HG03064 (cell line): ENCODE data around the gene HOXD1.

ENCODE experiments used
- ATAC-seq: cut with Tn5 transposase; IDR thresholded peaks from one replicate; pipeline ENCODE4 v1.9.1; 2021; ENCODE audit warnings: low read depth; ENCODE audit not compliant: unreplicated experiment

The HOXD1 gene

DNA sequence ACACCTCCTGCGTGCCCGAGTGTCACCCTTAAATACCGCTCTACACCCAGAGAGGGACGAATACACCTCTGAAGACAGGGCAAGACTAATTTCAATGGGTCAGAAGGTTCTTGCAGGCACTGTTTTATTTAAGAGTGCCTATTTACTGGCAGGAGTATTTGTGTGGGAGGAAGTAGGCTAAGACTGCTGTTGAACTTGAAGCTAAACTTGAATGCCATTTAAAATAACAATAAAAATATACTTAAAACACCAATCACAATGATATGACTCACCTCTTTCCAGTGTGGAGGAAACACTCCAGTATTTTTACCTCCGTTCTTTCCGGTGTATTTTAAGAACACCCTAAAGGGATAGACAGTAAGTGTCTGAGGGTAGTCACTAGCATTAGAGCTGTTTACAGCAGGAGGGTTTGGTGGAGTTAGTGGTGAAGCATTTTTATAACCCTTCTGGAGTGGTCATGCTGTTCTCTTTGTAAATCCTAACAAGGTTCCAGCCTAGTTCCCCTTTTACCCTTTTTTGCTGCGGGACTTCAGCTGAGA is 9.6 kb upstream of the HOXD1 start:
- ATAC-seq: no peak

DNA sequence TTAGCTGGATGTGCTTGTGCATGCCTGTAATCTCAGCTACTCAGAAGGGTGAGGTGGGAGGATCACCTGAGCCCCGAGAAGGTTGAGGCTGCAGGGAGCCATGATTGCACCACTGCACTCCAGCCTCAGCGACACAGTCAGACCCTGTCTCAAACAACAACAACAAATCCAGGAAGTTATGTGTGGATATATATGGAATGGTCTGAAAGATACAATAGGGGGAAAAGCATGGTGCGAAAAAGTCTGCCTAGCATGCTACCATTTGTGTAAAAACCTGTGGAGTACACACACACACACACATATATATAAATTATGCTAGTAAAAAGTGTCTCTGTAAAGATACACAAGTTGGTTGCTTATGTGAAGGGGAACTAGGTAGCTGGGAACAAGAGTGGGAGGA is 6.9 kb upstream of the HOXD1 start:
- ATAC-seq: no peak

DNA sequence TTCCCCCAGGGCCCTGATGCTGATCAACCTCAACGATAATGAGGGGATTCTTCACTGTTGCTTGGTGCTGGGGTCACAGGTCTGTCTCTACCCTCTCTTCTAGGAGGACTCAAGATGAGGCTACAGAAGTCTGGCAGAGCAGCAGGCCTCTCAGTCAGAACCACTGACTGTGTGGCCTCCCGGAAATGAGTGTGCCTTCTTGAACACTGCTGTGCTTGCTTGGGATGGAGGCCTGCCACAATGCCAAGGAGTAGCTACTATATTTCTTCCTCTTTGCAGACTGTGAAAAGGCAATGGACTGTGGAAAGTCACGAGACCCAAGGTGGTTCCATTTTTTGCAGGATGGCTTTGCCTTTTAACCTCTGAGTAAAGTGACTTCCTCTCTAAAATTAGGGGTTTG is 5.8 kb upstream of the HOXD1 start:
- ATAC-seq: no peak

DNA sequence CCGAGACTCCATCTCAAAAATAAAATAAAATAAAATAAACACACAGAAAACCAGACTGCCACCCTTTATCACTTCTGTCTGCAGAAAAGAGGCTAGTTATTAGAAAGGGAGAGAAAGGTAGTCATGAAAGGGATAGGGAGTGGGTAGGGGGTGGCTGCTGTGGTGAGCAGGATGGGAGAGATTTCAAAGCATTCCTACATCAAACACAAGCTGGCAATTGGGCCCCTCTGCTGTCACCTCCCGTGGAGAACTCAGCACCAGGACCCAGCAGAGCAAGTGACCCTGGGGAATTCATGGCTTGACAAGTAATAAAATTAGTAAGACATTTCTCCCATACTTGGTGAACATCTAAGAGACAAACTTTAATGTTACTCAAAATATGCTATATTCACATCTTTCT is 3.7 kb upstream of the HOXD1 start:
- no peak for ATAC-seq

DNA sequence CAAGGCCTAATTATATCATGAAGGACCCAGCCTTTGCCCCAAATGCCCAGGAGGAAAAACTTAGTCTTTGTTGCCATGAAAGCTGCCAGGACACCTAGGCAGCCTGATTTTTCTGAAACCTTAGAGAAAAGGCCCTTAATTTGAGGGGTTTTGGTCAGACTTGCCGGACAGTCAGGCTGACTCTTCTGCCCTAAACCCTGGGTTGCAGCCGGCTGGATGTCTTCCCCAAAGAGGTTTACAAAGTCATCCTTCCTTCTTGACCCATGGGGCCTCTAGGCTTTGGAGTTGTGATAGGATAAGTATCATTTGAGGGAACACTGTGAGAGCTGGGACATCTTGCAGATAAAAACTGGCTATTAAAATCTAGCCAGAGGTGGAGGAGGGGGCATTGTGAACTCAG is 2.4 kb upstream of the HOXD1 start:
- no peak for ATAC-seq

DNA sequence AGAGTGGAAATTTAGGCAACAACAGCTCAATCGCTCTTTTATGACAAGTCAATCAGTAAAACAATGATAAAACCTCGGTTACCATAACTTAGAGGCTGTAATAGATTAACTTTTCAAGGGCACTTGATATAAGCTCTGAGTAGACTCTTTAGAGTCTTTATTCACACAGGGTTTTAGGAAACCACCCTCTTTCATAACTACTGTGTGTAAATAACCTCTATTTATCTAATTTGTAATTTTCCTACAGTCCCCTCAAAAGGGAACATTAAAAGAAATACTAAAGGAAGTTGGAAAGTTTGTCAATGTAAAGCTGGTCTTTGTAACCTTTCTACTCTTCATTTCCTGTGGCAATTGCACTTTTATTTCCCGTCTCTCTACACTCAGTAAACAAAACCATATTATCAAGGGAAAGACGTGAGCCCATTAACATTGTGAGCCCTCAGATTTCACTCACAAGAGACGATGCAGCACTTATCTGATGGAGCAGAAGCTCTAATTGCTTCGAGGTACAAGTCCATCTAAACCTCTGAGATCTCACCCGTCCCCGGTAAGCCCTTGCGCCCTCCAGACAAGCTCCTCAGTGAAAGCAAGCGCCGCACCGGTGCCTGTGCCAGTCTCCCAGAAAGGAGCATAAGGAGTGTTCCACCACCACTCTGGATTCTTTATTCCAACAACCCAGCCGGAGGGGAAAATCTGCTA is 1.1 kb upstream of the HOXD1 start:
- ATAC-seq: no peak

DNA sequence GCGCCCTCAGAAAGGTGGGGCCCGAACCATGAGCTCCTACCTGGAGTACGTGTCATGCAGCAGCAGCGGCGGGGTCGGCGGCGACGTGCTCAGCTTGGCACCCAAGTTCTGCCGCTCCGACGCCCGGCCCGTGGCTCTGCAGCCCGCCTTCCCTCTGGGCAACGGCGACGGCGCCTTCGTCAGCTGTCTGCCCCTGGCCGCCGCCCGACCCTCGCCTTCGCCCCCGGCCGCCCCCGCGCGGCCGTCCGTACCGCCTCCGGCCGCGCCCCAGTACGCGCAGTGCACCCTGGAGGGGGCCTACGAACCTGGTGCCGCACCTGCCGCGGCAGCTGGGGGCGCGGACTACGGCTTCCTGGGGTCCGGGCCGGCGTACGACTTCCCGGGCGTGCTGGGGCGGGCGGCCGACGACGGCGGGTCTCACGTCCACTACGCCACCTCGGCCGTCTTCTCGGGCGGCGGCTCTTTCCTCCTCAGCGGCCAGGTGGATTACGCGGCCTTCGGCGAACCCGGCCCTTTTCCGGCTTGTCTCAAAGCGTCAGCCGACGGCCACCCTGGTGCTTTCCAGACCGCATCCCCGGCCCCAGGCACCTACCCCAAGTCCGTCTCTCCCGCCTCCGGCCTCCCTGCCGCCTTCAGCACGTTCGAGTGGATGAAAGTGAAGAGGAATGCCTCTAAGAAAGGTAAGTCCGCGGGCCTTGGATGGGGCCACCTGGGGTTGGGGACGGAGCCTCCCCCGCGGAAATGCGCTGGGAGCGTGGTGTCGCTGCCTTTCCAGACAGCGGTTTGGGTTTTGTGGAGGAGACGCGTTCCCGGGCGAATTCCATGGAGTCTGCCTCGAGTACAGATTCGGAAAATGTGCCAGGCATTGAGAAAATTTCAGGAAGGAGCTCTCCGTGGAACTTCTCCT is 559 bp downstream of the HOXD1 start:
- no peak for ATAC-seq

DNA sequence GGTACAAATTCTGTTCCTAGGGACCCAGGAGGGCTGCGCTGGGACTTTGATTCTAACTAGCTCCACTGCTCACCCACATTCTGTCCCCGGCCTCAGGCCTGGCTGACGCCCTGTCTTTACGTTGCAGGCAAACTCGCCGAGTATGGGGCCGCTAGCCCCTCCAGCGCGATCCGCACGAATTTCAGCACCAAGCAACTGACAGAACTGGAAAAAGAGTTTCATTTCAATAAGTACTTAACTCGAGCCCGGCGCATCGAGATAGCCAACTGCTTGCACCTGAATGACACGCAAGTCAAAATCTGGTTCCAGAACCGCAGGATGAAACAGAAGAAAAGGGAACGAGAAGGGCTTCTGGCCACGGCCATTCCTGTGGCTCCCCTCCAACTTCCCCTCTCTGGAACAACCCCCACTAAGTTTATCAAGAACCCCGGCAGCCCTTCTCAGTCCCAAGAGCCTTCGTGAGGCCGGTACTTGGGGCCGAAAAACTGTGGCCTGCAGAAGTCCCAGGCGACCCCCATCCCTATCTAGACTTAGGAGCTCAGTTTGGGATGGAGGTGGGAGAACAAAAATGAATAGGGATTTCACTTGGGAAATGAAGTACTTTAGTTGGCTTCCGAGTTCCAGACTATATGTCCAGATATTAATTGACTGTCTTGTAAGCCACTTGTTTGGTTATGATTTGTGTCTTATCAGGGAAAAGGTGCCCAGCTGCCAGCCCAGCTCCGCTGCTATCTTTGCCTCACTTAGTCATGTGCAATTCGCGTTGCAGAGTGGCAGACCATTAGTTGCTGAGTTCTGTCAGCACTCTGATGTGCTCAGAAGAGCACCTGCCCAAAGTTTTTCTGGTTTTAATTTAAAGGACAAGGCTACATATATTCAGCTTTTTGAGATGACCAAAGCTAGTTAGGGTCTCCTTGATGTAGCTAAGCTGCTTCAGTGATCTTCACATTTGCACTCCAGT is 1.5 kb downstream of the HOXD1 start:
- ATAC-seq: no peak

DNA sequence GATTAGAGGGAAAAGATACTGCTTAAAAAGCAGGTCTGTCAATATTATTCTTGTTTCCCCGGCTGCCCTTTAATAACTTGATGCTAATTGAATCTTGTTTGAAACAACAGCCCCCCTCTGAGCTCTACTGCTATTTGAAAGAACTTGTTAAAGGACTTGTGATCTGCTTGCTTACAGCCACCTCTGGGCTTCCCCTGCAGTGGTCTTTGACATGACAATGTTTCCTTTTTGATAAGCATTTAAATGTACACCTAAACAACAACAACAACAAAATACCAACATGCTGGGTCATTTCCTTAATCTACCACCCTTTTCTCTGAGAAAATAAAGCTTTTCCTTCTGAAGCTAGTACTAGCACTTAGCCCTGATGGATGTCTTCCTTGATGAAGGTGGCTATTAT is 3.9 kb downstream of the HOXD1 start:
- ATAC-seq: no peak

DNA sequence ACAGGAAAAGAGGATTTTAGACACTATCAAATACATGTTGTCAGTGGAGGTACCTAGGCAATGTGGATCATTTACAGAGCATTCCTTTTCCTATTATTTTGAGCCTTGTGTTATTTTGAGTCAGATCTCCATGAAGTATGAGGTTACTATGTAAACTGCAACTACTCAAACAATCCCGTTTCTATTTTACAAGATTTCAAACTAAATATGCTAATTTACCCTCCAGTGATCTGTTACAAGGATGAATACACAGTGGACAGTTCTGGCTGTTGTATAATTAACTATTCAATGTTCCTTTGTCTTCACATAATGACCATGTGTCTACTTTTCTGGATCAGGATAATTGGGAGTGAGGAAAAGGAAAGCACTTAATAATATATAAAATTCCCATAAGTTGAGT is 4.6 kb downstream of the HOXD1 start:
- ATAC-seq: no peak

DNA sequence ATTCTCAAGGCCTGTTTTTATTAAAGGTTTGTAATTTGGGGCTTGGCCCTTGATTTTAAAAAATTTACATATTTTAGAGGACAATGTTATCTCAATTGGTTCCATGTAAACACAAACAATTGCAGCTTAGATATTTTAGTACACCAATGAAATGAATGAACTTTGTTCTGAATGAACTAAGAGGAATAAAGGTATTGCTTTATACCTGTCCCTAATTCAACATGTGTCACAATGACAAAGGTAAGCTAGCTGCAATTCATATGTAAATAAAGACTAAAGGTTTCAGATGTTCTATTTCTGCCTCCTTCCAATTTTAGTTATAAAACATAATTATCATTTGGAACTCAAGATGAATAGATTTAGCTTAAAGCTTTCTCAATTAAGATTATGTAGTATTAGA is 11.4 kb downstream of the HOXD1 start:
- ATAC-seq: no peak

DNA sequence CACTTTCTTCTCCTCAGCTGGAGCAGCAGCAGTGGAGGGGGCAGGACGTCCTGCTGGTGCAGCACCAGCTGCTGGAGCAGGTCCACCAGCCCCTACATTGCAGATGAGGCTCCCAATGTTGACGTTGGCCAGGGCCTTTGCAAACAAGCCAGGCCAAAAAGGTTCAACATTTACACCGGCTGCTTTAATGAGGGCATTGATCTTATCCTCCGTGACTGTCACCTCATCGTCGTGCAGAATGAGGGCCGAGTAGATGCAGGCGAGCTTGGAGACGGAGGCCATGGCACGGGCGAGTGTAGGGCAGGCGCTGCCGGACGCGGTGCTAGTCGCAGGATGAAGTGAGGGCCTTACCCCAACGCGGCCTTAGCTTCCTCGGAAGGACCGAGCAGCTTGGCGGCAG is 12.5 kb downstream of the HOXD1 start:
- ATAC-seq: no peak

DNA sequence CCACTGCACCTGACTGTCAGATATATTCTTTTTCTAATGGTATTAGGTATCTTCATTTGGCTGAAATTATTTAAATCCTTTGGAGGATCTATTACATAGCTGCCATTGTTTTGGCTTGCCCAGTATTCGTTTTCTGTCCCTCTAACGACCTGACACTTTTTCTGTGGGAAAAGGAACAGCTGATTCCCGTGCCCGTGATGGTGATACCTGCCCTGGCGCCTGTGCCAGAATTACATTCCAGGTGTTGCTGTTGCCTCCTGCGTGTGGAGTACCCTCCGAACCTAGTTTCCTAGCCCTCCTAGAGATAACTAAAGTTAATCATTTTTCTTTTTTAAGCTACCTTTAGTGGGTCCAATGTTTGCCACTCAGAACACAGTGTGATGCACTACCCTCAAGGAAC is 14.0 kb downstream of the HOXD1 start:
- no peak for ATAC-seq

DNA sequence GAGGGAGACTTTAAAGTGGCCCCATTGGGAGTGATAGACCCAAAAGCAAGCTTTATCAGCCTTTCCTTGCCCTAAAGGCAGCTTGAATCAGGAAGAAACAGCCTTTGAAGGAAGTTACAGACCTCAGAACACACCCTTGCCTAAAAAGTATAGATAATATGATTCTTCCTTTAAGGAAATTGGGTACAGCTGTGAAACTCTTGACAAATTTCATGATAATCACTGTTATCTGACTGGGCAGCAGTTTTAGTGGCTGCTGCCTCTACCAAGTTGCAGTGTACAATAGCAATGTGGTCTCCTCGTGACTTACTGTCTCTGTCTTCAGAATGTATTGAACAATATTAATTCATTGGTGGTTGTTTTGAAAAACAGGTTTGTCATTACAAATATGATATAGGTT is 16.7 kb downstream of the HOXD1 start:
- no peak for ATAC-seq

DNA sequence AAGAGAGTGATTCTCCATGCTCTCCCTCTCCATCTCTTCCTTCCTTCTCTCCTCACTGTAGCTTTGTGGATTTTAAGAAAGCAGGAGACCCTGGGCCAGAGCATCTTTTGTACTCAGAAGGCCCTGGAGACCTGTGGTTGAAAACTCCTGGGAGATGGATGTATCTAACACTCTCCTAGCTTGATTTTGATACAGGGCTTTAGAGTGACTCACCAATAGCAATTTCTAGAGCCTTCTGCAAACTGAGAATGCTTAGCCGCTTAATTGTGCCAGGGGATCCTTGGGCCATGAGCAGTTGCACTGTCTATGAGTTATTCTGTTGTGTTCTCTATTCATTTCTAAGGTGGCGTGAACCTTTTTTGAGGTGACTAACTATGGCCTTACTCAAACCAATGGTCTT is 17.7 kb downstream of the HOXD1 start:
- no peak for ATAC-seq

DNA sequence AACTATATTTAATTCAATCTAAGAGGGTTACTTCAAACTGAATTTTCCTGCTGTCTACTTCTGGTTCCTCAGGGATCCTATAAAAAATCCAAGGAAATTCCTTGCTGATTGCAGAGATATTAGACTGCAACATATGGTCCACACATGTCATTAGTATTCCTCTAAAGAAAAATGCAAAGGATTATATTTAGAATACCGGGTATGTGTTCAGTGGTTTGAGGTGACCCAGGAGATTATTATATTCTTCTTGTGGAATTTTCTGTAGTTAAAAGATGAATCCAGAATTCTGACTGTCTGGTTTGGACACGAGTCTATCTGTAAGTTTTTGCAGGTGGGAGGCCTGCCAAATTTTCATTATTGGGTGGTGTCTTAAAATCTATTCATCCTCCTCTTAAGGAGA is 18.2 kb downstream of the HOXD1 start:
- no peak for ATAC-seq

DNA sequence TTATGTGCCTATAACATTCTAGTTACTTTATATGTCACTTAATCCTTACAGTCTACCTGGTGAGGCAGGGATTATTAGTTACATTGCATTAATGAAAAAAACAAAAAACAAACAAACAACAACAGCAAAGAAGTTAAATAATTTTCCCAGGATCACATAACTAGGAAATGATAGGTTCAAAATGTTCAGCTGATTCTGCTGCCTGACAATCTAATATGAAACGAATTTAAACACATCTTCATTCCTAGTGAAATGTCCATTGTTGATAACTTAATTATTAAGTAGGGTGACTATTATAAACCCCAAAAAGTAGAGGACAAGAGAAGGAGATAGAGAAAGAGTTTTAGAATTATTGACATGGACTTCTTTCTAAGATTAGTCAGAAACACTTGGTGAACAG is 22.6 kb downstream of the HOXD1 start:
- ATAC-seq: no peak

DNA sequence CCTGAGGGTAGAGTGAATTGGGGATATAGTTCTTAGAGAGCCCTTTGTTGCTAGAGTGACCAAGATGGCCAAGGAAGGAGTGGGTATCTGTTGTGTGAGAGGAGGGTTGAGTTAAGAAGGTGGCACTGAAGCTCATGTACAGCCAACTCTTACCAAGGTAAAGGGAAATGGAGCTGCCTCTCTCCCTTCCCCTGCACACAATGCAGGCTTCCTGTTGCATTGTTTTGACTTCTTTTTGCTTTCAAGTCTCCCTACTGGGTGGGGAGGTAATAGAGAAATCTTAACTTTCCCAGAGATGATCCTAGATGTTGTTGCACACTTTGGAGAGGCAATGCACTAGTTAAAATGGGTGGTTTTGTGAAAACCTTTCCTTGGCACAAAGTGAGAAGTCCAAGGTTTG is 23.8 kb downstream of the HOXD1 start:
- no peak for ATAC-seq

DNA sequence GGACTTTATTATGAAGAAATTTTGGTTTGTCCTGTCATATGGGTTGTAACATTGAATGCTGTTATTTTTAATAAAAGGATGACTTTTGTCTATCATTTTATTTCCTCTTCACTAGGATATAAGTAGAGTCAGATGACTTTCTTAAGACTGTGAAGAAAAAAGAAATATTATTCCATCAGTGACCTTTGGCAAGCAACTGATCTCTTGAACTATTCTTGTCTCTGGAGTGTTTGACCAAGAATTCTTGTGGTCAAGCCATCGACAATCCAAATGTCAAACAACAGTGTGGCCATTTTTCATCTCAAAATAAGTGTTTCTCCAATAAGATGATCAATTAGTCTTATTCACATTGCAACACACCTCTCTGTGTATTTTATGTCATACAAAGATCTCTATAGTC is 24.9 kb downstream of the HOXD1 start:
- ATAC-seq: no peak

DNA sequence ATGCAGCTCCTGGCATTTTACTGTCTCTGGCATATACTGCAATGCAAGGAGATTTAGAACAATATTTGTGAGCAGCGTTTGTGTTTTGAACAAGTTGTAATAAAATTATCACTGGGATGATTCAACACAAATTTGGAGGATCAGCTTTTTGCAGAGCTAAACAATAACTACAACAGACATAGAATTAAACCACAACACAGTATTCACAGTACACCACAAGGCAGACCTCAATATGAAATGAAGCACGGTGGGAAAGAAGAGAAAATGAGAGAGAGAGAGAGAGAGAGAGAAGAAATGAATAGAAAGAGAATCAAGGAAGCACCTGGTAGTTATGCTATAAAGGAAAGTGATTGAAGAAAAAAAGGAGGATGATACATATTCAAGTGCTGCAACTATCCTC is 39.4 kb downstream of the HOXD1 start:
- no peak for ATAC-seq

DNA sequence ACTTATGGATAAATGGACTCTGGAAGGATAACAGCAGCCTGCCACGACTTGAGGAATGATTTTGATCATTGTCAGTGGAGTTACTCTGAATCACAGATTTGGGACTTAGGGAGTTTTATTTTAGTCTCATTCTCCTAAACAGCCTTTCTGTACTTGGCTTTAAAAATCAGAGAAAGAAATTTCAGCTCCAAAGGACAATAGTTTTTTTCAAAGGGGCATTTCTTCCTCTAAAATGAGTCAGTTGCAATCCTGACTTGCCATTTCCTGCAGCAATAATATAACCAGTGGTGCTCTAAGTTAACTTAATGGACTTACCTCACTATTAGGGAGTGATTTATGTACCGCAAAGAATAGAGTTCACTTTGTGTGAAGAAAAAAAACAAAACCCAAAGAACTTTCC is 45.7 kb downstream of the HOXD1 start:
- ATAC-seq: no peak
